ENCODE measurements around the gene LIN28B.
"Not testable (repeated sequence)": the region's sequence is repeated elsewhere in the genome, so short reads cannot be mapped to it uniquely, and the experiment has no call there.

The LIN28B gene

DNA sequence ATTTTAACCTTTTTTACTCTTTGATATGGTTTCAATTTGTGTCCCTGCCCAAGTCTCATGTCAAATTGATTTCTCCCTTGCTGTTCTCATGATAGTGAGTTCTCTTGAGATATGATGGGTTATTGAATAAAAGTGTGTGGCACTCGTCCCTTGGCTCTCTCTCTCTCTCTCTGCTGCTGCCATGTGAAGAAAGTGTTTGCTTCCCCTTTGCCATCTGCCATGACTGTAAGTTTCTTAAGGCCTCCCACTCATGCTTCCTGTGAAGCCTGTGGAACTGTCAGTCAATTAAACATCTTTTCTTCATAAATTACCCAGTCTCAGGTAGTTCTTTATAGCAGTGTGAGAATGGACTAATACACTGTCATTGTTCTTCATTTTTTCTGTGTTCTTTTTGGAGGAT lies 48.5 kb downstream of the LIN28B start:
- no peak for DNase-seq

GRCh38 chr6:105013459-105013858 lies 56.6 kb downstream of the LIN28B start:
- DNase-seq: not testable (repeated sequence)

DNA sequence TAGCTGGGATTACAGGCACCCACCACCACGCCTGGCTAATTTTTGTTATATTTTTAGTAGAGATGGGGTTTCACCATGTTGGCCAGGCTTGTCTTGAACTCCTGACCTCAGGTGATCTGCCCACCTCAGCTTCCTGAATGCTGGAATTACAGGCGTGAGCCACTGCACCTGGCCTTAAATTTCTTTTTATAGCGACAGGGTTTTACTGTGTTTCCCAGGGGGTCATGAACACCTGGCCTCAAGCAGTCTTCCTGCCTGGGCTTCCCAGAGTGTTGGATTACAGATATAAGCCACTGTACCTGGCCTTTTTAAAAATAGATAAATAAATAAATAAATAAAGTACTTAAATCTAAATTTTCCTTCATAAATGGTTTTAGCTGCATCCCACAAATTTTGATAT lies 57.5 kb downstream of the LIN28B start:
- DNase-seq: no peak

GRCh38 chr6:105014954-105015353 lies 58.0 kb downstream of the LIN28B start:
- no peak for DNase-seq

DNA sequence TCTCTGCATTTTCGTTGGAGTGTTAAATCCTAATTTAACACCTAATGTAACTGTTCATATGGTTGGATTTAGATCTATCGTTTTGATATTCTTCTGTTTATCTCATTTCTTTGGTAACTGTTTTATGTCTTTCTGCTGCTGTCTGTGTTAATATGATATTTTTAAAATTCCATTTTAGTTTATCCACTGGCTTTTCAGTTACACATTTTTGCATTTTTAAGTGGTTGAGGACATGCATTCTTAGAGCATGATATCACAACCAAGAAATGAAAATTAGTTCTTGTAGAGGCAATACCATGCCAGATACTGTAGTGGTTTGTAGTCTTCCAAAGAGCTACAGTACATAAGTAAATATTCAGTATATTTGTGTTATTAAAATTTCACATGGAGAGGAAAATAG lies 58.6 kb downstream of the LIN28B start:
- DNase-seq: no peak

GRCh38 chr6:105019285-105019684 lies 62.4 kb downstream of the LIN28B start:
- DNase-seq: no peak

DNA sequence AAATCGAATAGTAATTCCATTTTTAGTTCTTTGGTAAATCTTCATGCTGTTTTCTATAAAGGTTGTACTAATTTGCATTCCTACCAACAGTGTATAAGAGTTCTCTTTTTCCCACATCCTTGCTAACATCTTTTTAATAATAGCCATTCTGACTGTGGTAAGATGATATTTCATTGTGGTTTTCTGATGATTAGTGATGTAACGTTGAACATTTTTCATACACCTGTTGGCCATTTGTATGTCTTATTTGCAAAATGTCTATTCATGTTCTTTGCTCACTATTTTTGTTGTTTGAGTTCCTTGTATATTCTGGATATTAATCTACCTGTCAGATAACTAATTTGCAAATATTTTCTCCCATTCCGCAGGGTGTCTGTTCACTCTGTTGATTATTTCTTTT lies 64.5 kb downstream of the LIN28B start:
- DNase-seq: no peak

DNA sequence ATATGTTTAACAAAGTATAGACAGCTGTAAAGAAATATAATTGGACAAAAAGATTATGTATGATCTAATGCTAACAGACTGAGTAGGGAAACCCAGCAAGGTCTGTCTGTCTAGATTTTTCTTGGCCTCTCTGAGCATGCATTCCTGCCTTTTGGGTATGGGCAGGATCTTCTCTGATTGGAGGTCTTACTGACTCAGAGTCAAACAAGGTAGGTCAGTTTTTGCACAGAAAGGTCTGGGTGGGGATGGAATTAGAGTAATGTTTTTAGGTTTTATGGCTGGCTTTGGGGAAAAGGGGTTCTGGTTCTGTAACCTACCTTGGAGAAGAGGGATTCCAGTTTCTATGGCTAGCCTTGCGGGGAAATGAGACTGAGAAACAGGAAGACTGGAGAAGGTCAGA lies 65.5 kb downstream of the LIN28B start:
- DNase-seq: no peak

DNA sequence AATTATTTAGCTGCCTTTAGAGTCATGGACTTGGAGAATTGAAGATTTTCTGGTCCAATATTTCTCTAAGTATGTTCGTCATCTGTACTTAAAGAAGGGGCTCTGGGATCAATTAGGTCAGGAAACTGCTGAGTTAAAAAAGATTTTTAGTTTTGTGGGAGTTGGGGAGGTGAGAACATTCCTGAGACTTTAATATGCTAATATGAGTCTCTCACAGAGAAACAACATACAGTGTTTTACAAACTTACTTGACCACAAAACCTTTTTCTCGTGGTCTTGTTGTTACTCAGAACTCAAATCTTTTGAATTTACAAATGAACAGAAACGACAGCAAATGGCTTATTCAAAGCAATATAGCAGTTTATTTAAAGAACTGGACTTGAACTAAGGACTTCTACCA lies 67.9 kb downstream of the LIN28B start:
- no peak for DNase-seq

DNA sequence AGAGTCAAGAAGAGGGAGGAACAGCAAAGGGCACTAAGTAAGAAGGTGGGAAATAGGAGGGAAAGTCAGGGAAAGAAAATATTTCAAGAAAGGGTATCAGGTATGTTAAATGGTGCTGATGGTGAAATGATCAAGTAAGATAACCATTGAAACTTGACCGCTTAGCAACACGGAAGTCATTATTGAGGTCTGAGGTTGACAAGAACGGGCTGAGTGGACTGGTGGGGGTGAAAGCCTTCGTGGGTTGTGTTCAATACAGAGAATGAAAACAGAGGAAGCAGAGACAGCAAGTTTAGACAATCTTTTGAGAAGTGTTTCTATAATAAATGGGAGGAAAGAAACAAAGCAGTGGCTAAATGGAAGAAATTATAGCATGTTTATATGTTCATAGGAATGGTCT lies 72.0 kb downstream of the LIN28B start:
- no peak for DNase-seq

DNA sequence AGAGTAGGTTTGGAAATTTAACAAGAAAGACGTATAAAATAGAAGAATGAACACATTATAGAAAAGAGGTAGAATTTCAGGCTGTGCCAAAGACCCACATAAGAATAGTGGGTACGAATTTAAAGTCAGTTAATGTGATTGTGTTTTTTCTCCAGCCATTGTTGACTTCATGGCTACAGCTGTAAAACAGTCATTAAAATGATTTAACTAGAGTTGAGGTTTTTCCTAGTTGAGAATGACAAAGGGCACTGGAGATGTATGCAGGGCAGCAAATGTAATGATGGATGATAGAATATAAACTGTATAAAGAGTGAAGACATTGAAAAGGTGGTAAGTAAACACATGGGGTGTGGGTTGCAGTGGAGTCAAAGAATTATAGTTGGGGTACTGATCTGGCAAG lies 72.7 kb downstream of the LIN28B start:
- no peak for DNase-seq

DNA sequence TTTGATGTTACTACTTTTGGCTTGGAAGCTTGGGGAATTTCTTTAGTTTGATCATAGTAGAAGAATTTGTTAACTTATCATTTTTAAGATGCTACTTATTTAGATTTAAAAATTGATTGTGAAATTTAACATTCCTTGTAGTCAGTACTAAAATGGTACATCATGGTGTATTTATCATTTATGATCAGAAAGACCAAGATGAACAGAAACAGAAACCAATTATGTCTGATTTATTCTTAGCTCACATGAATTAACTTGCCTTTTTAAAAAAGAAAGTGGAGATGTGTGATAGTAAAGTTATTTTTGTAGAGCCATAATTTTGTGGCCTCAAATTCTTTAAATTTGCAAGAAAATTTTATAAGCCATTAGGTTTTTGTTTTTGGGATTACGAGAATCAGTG lies 77.6 kb downstream of the LIN28B start:
- DNase-seq: no peak

- no peak for DNase-seq
These were observed 78.4 kb downstream of the LIN28B start for GRCh38 chr6:105035299-105035698.

DNA sequence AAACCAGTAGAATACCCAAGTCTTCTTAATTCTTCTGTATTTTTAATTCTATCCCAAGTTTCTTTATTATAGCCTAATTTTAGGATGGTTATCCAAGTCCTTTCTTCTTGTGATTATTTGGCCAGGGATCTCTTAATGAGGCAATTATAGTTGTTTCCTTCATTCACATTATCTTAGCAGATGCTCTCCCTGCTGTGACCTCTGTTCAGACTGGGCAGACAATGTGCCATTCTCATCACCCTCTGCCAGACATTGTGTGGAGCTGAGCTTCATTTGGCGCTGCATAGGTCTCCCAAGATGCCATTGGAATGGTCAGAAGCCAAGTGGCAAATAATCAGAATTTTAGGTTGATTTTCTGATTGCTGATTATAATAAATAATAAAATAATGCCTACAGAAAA lies 79.4 kb downstream of the LIN28B start:
- DNase-seq: no peak

GRCh38 chr6:105038259-105038658 lies 81.4 kb downstream of the LIN28B start:
- DNase-seq: no peak

DNA sequence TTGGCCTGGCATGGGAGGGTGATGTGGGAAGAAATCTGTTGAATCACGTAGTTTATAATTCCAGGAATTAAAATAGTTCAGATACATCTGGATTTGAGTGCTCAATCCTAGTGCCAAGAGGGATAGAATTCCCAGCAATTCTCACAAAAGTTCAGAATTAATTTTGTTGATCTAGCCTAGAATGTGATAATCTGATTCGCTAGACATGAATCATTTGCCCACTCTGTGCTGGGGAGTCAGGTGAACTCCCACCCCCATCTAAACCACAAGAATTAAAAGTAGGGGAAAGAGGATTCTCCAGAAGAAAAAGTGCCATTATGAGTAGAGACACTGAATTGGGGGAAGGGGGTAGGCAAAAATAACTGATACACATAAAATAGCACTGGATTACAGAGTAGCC lies 85.0 kb downstream of the LIN28B start:
- no peak for DNase-seq

DNA sequence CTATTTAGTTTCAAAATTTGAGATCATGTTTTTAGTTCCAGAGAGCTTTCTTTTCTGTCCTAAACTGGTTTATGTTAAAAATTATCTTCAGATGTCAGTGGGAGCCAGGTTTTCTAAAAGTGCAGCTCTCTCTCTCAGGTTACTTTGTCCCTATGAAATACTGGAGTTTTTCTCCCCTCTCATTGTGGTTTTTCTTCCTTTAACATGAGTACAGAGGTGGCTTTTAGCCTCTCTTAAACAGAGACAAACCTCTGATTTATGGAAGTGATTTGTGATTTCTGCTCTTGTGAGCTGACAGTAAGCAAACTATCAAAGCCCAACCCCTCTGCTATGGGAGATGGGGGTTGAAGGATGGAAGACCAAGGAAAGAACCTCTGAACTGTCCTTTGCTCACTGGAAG lies 85.7 kb downstream of the LIN28B start:
- DNase-seq: no peak

GRCh38 chr6:105043979-105044378 lies 87.1 kb downstream of the LIN28B start:
- no peak for DNase-seq

- DNase-seq: no peak
These were observed 88.6 kb downstream of the LIN28B start for GRCh38 chr6:105045526-105045925.

- no peak for DNase-seq
These were observed 95.1 kb downstream of the LIN28B start for GRCh38 chr6:105051941-105052471.

GRCh38 chr6:105056646-105057045 lies 99.7 kb downstream of the LIN28B start:
- DNase-seq: no peak

DNA sequence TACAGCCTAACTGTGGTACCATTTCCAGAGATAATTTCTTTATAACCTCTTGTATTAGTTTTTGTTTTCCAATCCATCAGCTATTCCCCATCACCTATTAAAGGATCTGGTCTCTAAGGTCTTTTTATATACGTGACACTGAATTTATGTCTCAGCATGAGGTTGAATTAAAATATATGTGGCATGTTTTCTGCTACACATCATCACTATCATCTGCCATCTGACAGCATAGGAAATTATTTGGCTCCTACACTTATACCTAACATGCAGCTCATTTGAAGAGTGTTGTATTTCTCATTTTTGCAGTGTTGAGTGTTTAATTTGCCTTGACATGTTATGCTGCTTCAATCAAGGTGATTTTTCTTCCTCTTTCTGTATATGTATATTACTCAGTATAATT lies 100.3 kb downstream of the LIN28B start:
- no peak for DNase-seq

- no peak for DNase-seq
These were observed 101.4 kb downstream of the LIN28B start for GRCh38 chr6:105058316-105058715.

DNA sequence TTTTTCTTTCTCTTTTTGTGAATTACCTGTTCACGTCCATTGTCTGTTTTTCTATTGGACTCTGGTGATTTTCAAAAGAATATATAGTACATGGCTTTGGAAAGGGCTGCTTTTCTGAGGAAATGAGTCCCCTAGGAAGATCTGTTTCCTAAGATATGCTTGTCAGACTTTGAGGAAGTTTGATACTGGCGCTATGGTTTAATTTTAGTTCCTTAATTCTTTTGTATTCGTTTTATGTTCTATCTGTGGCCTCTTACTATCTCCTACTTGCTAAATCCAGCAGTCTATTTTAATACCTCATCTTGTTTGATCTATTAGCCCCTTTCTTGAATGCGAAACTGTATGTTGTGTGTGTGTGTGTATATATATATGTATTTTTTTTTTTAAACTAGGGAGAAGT lies 101.9 kb downstream of the LIN28B start:
- no peak for DNase-seq

GRCh38 chr6:105066233-105066632 lies 109.3 kb downstream of the LIN28B start:
- DNase-seq: no peak
